ENCODE data around the gene ATP2A3.
A peak's percentile ranks its signal among the peaks of the same experiment; 100 is the strongest.

Gene ATP2A3

GRCh38 chr17:3916825-3917224 is 47.4 kb downstream of the ATP2A3 start:
- Histone ChIP-seq H3K27me3 (ENCODE audit: control insufficient read depth in 1 of 2, insufficient read depth in 2 of 2, low read length in 2 of 2) (no peaks in the 10 kb centered on the region), H3K9me3 (ENCODE audit: control insufficient read depth in 2 of 2, low read length in 2 of 2) (no peaks in the 10 kb centered on the region), H3K9ac (ENCODE audit: low read length in 2 of 2) (no peak overlapping the region), H3K36me3 (ENCODE audit: control insufficient read depth in 2 of 2, insufficient read depth in 2 of 2, low read length in 2 of 2) (no peaks in the 10 kb centered on the region), H3K4me3 (ENCODE audit: low read length in 2 of 2) (no peak overlapping the region), H3K27ac (ENCODE audit: low read length) (no peak overlapping the region), H3K4me1 (ENCODE audit: control insufficient read depth, insufficient read depth, low read length) (peaks cover 14% of the 10 kb centered on the region)

- H3K36me3 ChIP-seq (ENCODE audit: control insufficient read depth in 2 of 2, insufficient read depth in 2 of 2, low read length in 2 of 2): no peaks in the 10 kb centered on the region
- no peak within 1 kb of the TSS for H3K4me3 ChIP-seq (ENCODE audit: low read length in 2 of 2)
- H3K9ac ChIP-seq (ENCODE audit: low read length in 2 of 2): no peak within 1 kb of the TSS
- H3K27me3 ChIP-seq (ENCODE audit: control insufficient read depth in 1 of 2, insufficient read depth in 2 of 2, low read length in 2 of 2): no peaks in the 10 kb centered on the region
- no peaks in the 10 kb centered on the region for H3K9me3 ChIP-seq (ENCODE audit: control insufficient read depth in 2 of 2, low read length in 2 of 2)
- no peak within 1 kb of the TSS for H3K27ac ChIP-seq (ENCODE audit: low read length)
- peaks cover 14% of the 10 kb centered on the region for H3K4me1 ChIP-seq (ENCODE audit: control insufficient read depth, insufficient read depth, low read length)
These were observed 48.1 kb downstream of the ATP2A3 start, which contains the start of gene P2RX1 for GRCh38 chr17:3915995-3916696. TSS of gene P2RX1 (minus strand) at chr17:3916465. CDS start at chr17:3916225, 240 bp downstream.

GRCh38 chr17:3915581-3915994 is 48.6 kb downstream of the ATP2A3 start:
- H3K9ac ChIP-seq (ENCODE audit: low read length in 2 of 2): no peak overlapping the region
- peaks cover 14% of the 10 kb centered on the region for H3K4me1 ChIP-seq (ENCODE audit: control insufficient read depth, insufficient read depth, low read length)
- H3K27ac ChIP-seq (ENCODE audit: low read length): no peak overlapping the region
- H3K9me3 ChIP-seq (ENCODE audit: control insufficient read depth in 2 of 2, low read length in 2 of 2): no peaks in the 10 kb centered on the region
- no peak overlapping the region for H3K4me3 ChIP-seq (ENCODE audit: low read length in 2 of 2)
- H3K36me3 ChIP-seq (ENCODE audit: control insufficient read depth in 2 of 2, insufficient read depth in 2 of 2, low read length in 2 of 2): no peaks in the 10 kb centered on the region
- no peaks in the 10 kb centered on the region for H3K27me3 ChIP-seq (ENCODE audit: control insufficient read depth in 1 of 2, insufficient read depth in 2 of 2, low read length in 2 of 2)

- no peak overlapping the region for H3K9ac ChIP-seq (ENCODE audit: low read length in 2 of 2)
These were observed 49.9 kb downstream of the ATP2A3 start for GRCh38 chr17:3914312-3914670.

GRCh38 chr17:3913531-3914311 is 50.5 kb downstream of the ATP2A3 start:
- Histone ChIP-seq H3K4me3 (ENCODE audit: low read length in 2 of 2) (peak overlapping the region in 1 of 2 donors; percentile 8), H3K4me1 (ENCODE audit: control insufficient read depth, insufficient read depth, low read length) (peaks cover 12% of the 10 kb centered on the region), H3K27ac (ENCODE audit: low read length) (no peak overlapping the region), H3K9me3 (ENCODE audit: control insufficient read depth in 2 of 2, low read length in 2 of 2) (no peaks in the 10 kb centered on the region), H3K36me3 (ENCODE audit: control insufficient read depth in 2 of 2, insufficient read depth in 2 of 2, low read length in 2 of 2) (no peaks in the 10 kb centered on the region), H3K27me3 (ENCODE audit: control insufficient read depth in 1 of 2, insufficient read depth in 2 of 2, low read length in 2 of 2) (no peaks in the 10 kb centered on the region), H3K9ac (ENCODE audit: low read length in 2 of 2) (no peak overlapping the region)

More at GRCh38 chr17:3914312-3914670, 49.9 kb downstream of the ATP2A3 start:
- H3K27me3 ChIP-seq (ENCODE audit: control insufficient read depth in 1 of 2, insufficient read depth in 2 of 2, low read length in 2 of 2): no peaks in the 10 kb centered on the region
- no peaks in the 10 kb centered on the region for H3K36me3 ChIP-seq (ENCODE audit: control insufficient read depth in 2 of 2, insufficient read depth in 2 of 2, low read length in 2 of 2)
- H3K9me3 ChIP-seq (ENCODE audit: control insufficient read depth in 2 of 2, low read length in 2 of 2): no peaks in the 10 kb centered on the region
- no peak overlapping the region for H3K4me3 ChIP-seq (ENCODE audit: low read length in 2 of 2)
- no peak overlapping the region for H3K27ac ChIP-seq (ENCODE audit: low read length)
- H3K4me1 ChIP-seq (ENCODE audit: control insufficient read depth, insufficient read depth, low read length): peaks cover 14% of the 10 kb centered on the region

GRCh38 chr17:3912827-3913226 is 51.4 kb downstream of the ATP2A3 start:
- Histone ChIP-seq H3K4me1 (ENCODE audit: control insufficient read depth, insufficient read depth, low read length) (peaks cover 12% of the 10 kb centered on the region), H3K9ac (ENCODE audit: low read length in 2 of 2) (no peak overlapping the region), H3K9me3 (ENCODE audit: control insufficient read depth in 2 of 2, low read length in 2 of 2) (no peaks in the 10 kb centered on the region), H3K27ac (ENCODE audit: low read length) (no peak overlapping the region), H3K36me3 (ENCODE audit: control insufficient read depth in 2 of 2, insufficient read depth in 2 of 2, low read length in 2 of 2) (no peaks in the 10 kb centered on the region), H3K27me3 (ENCODE audit: control insufficient read depth in 1 of 2, insufficient read depth in 2 of 2, low read length in 2 of 2) (no peaks in the 10 kb centered on the region), H3K4me3 (ENCODE audit: low read length in 2 of 2) (no peak overlapping the region)

- no peak overlapping the region for H3K27ac ChIP-seq (ENCODE audit: low read length)
- no peak overlapping the region for H3K9ac ChIP-seq (ENCODE audit: low read length in 2 of 2)
These were observed 52.8 kb downstream of the ATP2A3 start for GRCh38 chr17:3911271-3912053.

GRCh38 chr17:3910420-3911270 is 53.6 kb downstream of the ATP2A3 start:
- H3K9ac ChIP-seq (ENCODE audit: low read length in 2 of 2): no peak overlapping the region
- H3K36me3 ChIP-seq (ENCODE audit: control insufficient read depth in 2 of 2, insufficient read depth in 2 of 2, low read length in 2 of 2): no peaks in the 10 kb centered on the region
- no peak overlapping the region for H3K4me3 ChIP-seq (ENCODE audit: low read length in 2 of 2)
- H3K9me3 ChIP-seq (ENCODE audit: control insufficient read depth in 2 of 2, low read length in 2 of 2): no peaks in the 10 kb centered on the region
- H3K4me1 ChIP-seq (ENCODE audit: control insufficient read depth, insufficient read depth, low read length): peaks cover 10% of the 10 kb centered on the region
- H3K27ac ChIP-seq (ENCODE audit: low read length): no peak overlapping the region
- H3K27me3 ChIP-seq (ENCODE audit: control insufficient read depth in 1 of 2, insufficient read depth in 2 of 2, low read length in 2 of 2): no peaks in the 10 kb centered on the region

More at GRCh38 chr17:3911271-3912053, 52.8 kb downstream of the ATP2A3 start:
- H3K4me3 ChIP-seq (ENCODE audit: low read length in 2 of 2): no peak overlapping the region
- H3K9me3 ChIP-seq (ENCODE audit: control insufficient read depth in 2 of 2, low read length in 2 of 2): no peaks in the 10 kb centered on the region
- H3K27me3 ChIP-seq (ENCODE audit: control insufficient read depth in 1 of 2, insufficient read depth in 2 of 2, low read length in 2 of 2): no peaks in the 10 kb centered on the region
- H3K36me3 ChIP-seq (ENCODE audit: control insufficient read depth in 2 of 2, insufficient read depth in 2 of 2, low read length in 2 of 2): no peaks in the 10 kb centered on the region
- H3K4me1 ChIP-seq (ENCODE audit: control insufficient read depth, insufficient read depth, low read length): peaks cover 10% of the 10 kb centered on the region

- Histone ChIP-seq H3K36me3 (ENCODE audit: control insufficient read depth in 2 of 2, insufficient read depth in 2 of 2, low read length in 2 of 2) (no peaks in the 10 kb centered on the region), H3K4me3 (ENCODE audit: low read length in 2 of 2) (no peak overlapping the region), H3K9me3 (ENCODE audit: control insufficient read depth in 2 of 2, low read length in 2 of 2) (no peaks in the 10 kb centered on the region), H3K9ac (ENCODE audit: low read length in 2 of 2) (no peak overlapping the region), H3K27me3 (ENCODE audit: control insufficient read depth in 1 of 2, insufficient read depth in 2 of 2, low read length in 2 of 2) (no peaks in the 10 kb centered on the region), H3K4me1 (ENCODE audit: control insufficient read depth, insufficient read depth, low read length) (peaks cover 9% of the 10 kb centered on the region), H3K27ac (ENCODE audit: low read length) (no peak overlapping the region)
These were observed 55.0 kb downstream of the ATP2A3 start for GRCh38 chr17:3909257-3909656.
